MG63 (cell line): ENCODE measurements around the gene TMEM213. TPM values are rescaled to one million over a fixed set of nuclear protein-coding genes. Genes with fewer than 3 reads are reported as not detected.

Experiments used
- DNase-seq: peaks from one replicate; pipeline ENCODE4 v3.0.0-alpha.2; 2020
- H3K27me3 ChIP-seq: fragments of 250-450 bp; sonication (Bioruptor Pico); 2 replicates; pipeline ENCODE4 v1.5.1; 2020; ENCODE audit warnings: mild to moderate bottlenecking, moderate library complexity
- H3K36me3 ChIP-seq: fragments of 250-450 bp; sonication (Bioruptor Pico); 2 replicates; pipeline ENCODE4 v1.5.1; 2020; ENCODE audit warnings: mild to moderate bottlenecking, moderate library complexity
- H3K4me3 ChIP-seq: fragments of 250-450 bp; sonication (Bioruptor Pico); 2 replicates; pipeline ENCODE4 v1.5.1; 2020; ENCODE audit warnings: mild to moderate bottlenecking, moderate library complexity
- H3K9me3 ChIP-seq: fragments of 250-450 bp; sonication (Bioruptor Pico); 2 replicates; pipeline ENCODE4 v1.5.1; 2020; ENCODE audit warnings: mild to moderate bottlenecking, moderate library complexity
- total RNA-seq: library from RNA; depleted of rRNA; stranded (reverse); fragments of >200 nt; shearing (Covaris generic); gene quantifications from 2 replicates; pipeline ENCODE4 v1.2.3, GENCODE V29; 2014; ENCODE audit warnings: low replicate concordance

TMEM213 gene
- total RNA-seq, 1 experiment from 2014 or later: not detected

DNA sequence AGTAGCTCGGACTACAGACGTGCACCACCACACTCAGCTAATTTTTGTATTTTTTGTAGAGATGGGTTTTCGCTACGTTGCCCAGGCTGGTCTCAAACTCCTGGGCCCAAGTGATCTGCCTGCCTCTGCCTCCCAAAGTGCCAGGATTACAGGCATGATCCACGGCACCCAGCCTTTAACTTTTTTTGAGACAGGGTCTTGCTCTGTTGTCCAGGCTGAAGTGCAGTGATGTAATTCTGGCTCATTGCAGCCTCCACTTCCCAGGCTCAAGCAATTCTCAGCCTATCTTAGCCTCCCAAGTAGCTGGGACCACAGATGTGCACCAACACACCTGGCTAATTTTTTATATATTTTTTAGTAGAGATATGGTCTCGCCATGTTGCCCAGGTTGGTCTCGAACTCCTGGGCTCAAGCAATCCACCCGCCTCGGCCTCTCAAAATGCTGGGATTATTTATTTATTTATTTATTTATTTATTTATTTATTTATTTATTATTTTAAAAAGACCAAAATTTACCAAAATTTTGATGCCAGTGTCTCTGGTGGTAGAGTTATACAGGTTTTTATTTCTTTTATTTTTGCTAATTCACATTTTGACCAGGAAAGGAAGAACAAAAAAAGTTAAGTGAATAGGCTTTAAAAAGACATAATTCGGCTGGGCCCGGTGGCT lies 25.2 kb downstream of the TMEM213 start:
- H3K9me3 ChIP-seq: no peaks in the 10 kb centered on the region
- no peak for DNase-seq
- H3K36me3 ChIP-seq: no peaks in the 10 kb centered on the region
- no peaks in the 10 kb centered on the region for H3K27me3 ChIP-seq
- H3K4me3 ChIP-seq: no peak overlapping the region

DNA sequence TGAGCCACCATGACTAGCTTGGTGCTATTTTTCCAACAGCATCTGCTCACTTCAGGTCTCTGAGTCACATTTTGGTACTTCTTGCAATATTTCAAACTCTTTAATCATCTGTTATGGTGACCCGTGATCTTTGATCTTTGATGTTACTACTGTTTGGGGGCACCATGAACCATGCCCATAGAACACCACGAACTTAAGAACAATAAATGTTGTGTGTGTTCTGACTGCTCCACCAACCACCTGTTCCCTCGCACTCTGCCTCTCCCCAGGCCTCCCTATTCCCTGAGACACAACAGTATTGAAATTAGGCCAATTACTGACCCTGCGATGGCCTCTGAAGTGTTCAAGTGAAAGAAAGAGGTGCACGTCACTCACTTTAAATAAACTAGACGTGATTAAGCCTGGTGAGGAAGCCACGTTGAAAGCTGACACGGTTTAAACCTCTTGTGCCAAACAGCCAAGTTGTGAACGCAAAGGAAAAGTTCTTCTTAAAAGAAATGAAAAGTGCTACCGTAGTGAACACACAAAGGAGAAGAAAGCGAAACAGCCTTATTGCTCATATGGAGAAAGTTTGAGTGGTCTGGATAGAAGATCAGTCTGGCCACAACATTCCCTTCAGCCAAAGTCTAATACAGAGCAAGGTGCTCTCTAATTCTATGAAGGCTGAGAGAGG lies 27.4 kb downstream of the TMEM213 start:
- H3K9me3 ChIP-seq: no peaks in the 10 kb centered on the region
- no peak overlapping the region for H3K4me3 ChIP-seq
- H3K36me3 ChIP-seq: no peaks in the 10 kb centered on the region
- H3K27me3 ChIP-seq: no peaks in the 10 kb centered on the region
- DNase-seq: no peak

DNA sequence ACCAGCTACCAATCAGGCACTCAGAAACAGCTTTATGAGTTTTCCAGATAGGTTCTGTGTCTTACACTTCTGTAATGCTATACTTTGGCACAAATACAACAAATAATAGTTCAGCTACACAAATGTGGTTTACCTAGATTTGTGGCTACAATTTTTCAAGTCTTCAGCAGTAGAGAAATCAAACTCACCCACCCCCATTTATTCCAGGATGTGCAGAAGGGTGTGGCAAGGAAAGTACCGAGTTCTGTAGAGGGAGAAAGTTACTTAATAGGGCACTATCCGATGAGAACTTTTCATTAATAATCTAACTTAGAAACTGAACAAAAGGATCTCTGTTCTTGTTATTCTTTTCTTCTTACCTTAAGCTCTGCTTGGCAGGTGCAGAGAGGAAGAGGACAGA lies 30.5 kb downstream of the TMEM213 start:
- Histone ChIP-seq H3K4me3 (no peak overlapping the region), H3K36me3 (no peaks in the 10 kb centered on the region), H3K27me3 (no peaks in the 10 kb centered on the region), H3K9me3 (no peaks in the 10 kb centered on the region)
- DNase-seq: no peak

GRCh38 chr7:138829335-138829734 lies 31.5 kb downstream of the TMEM213 start:
- Histone ChIP-seq H3K27me3 (no peaks in the 10 kb centered on the region), H3K4me3 (no peak overlapping the region), H3K9me3 (no peaks in the 10 kb centered on the region), H3K36me3 (no peaks in the 10 kb centered on the region)
- no peak for DNase-seq

DNA sequence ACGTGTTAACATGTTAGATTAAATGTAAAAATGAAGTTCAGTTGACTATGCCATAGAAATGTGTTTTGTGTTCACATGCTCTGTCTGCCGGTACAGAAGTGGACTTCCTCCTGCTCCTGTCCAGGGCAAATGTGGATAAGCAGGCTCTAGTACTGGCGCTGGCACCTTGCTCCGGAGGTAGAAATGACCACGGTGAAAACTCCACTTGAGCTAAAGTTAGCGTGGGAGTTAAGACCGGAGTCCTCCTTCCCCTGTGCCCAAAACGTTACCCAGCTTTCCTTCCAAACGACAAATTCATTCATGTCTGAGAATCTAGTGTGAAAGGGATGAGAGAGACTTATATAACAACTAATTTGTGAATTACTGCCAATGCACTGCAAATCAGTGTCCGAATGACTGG lies 35.2 kb downstream of the TMEM213 start:
- DNase-seq: no peak
- H3K36me3 ChIP-seq: no peaks in the 10 kb centered on the region
- H3K9me3 ChIP-seq: no peaks in the 10 kb centered on the region
- H3K27me3 ChIP-seq: no peaks in the 10 kb centered on the region
- H3K4me3 ChIP-seq: no peak overlapping the region

GRCh38 chr7:138833596-138833995 lies 35.8 kb downstream of the TMEM213 start:
- Histone ChIP-seq H3K36me3 (no peaks in the 10 kb centered on the region), H3K27me3 (no peaks in the 10 kb centered on the region), H3K4me3 (no peak overlapping the region), H3K9me3 (no peaks in the 10 kb centered on the region)
- DNase-seq: no peak

DNA sequence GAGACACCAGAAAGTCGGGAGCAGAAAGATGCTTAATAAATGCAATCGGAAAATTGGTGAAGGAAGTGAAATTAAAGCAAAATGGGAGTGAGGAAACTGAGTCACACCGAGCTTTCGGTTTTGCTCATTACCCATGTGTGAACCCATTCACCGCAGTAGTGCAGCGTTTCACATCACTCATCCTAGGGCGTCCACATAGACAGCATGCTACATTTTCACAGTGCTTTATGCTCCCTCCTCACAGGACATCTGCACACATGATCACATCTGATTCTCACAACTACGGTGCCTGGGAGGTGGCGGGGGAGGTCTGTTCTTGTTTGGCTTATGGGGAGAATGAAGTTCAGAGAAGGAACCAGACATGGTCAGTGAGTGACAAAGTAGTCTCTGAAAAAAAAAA lies 36.8 kb downstream of the TMEM213 start:
- H3K9me3 ChIP-seq: no peaks in the 10 kb centered on the region

GRCh38 chr7:138835087-138835486 lies 37.3 kb downstream of the TMEM213 start:
- H3K36me3 ChIP-seq: no peaks in the 10 kb centered on the region
- no peak for DNase-seq
- H3K27me3 ChIP-seq: no peaks in the 10 kb centered on the region
- no peak overlapping the region for H3K4me3 ChIP-seq
- H3K9me3 ChIP-seq: no peaks in the 10 kb centered on the region

More for the DNA sequence above, 36.8 kb downstream of the TMEM213 start:
- Histone ChIP-seq H3K36me3 (no peaks in the 10 kb centered on the region), H3K4me3 (no peak overlapping the region), H3K27me3 (no peaks in the 10 kb centered on the region)
- DNase-seq: no peak

DNA sequence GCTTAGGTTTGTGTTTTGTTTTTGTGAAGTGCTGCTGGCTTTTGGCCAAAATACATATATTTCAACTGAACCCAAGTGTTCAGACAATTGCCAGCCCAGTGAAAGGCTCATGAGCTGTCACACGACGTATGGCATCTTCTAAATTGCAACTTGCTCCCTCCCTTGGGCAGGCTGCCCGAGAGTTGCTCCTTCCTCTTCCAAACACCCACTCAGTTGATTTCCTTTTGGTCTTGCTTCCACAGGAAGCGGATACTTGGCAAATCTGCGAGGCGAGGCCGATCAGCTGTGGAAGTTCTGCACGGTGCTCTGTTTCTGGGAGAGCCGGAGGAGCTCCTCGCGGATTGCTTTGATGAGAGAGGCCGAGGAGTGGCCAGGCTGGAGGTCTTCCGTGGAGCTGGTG lies 39.8 kb downstream of the TMEM213 start:
- no peaks in the 10 kb centered on the region for H3K36me3 ChIP-seq
- no peak for DNase-seq
- no peaks in the 10 kb centered on the region for H3K9me3 ChIP-seq
- no peak overlapping the region for H3K4me3 ChIP-seq
- no peaks in the 10 kb centered on the region for H3K27me3 ChIP-seq

DNA sequence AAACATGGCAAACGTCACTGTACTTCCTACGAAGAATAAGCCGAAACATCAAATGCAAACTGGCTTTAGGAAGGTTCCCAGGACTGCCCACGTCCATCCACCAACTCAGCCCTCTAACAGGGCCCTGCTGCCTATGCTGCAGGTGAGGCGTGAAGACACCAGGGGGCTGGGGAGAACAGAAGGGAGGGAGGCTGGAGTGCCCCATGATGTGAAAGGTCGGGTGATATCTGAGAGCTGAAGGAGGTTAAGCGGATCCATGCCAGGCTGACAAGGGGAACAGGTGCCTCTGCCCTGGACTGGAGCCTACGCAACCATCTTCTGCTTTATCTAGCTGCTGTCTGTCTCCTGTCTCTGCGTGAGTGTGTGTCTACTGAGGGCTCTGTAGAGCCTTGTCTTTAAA lies 40.4 kb downstream of the TMEM213 start:
- no peak for DNase-seq
- no peaks in the 10 kb centered on the region for H3K9me3 ChIP-seq
- no peak overlapping the region for H3K4me3 ChIP-seq
- no peaks in the 10 kb centered on the region for H3K27me3 ChIP-seq
- H3K36me3 ChIP-seq: no peaks in the 10 kb centered on the region

GRCh38 chr7:138842111-138842510 lies 44.3 kb downstream of the TMEM213 start:
- no peaks in the 10 kb centered on the region for H3K27me3 ChIP-seq
- H3K4me3 ChIP-seq: no peak overlapping the region
- no peaks in the 10 kb centered on the region for H3K9me3 ChIP-seq
- no peaks in the 10 kb centered on the region for H3K36me3 ChIP-seq
- peak; percentile 7 for DNase-seq

DNA sequence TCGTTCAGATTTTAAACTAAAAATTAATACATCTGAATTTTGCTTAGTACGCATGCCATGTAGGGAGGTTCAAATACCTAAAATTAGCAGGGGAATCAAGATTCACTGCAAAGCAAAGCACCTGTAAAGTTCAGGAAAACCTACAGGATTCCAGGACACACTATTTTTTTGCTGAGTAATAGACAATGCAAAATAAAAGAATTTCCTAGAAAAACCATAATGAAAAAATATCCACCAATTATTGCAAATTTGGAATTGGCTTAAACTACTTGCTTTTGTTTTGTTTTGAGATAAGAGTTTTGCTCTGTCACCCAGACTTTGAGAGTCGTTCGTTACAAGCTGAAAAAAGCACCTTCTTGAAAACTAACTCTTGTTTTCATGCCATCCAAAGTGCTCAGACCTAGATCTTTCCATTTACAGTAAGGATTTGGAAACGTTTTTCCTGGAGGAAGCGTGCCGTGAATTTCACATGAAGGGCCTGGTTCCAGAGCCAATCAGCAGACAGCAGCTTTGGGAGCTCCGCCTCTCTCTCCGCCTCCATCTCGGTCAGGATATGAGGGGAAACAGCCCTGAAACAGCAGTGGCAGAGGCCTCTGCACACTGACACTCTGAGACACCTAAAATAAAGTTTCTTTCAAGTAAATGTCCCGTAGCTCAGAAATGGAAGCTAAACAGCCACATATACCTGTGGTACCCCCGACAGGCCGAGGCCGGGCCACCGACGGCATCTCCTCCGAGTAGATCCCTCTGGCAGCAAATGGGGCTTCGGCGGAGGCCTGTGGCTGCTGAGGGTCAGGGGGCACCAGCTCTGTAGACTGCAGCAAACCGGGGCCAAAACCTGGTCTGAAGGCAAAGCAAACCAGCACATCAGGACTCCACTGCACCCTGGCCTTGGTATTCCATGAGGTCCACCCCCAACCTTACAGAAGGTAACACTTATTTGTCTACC lies 46.1 kb downstream of the TMEM213 start:
- Histone ChIP-seq H3K9me3 (no peaks in the 10 kb centered on the region), H3K27me3 (no peaks in the 10 kb centered on the region), H3K4me3 (no peak overlapping the region), H3K36me3 (no peaks in the 10 kb centered on the region)
- DNase-seq: no peak

GRCh38 chr7:138845711-138846110 lies 47.9 kb downstream of the TMEM213 start:
- Histone ChIP-seq H3K4me3 (no peak overlapping the region), H3K27me3 (no peaks in the 10 kb centered on the region), H3K9me3 (no peaks in the 10 kb centered on the region), H3K36me3 (0 out of 2 replicates have a peak, but pooled peaks cover 5% of the 10 kb centered on the region)
- no peak for DNase-seq

DNA sequence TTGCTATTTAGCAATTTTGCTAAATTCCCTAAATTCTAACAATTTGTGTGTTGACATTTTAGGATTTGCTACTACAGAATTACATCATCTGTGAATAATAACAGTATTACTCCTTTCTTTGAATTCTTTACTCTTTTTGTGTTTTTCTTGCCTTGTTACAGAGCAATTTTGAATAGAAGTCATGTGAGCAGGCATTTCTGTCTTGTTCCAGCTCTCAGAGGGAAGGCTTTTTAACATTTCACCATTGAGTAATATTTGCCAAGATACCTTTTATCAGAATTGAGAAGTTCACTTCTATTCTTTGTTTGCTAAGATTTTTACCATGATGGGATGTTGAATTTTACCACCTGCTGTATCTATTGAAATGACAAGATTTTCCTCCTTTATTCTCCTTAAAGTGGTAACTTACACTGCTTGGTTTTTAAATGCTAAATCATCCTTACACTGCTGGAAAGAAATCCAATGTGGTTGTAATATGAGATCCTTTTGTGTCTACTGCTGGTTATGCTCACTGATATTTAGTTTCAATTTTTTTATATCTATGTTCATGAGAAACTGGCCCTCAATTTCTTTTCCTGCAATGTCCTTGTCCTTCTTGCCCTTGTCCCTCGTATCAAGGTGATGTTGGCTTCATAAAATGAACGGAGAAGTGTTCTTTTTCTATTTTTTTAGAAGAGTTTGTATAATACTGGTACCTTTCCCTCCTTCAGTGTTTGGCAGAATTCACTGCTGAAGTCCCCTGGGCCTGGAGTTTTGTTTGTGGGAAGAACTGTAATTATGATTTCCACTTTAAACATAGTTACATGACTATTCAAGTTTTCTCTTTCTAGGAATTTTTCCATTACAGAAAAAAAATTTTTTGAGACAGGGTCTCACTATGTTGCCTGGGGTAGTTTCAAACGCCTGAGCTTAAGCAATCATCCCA lies 50.5 kb downstream of the TMEM213 start:
- DNase-seq: no peak
- no peaks in the 10 kb centered on the region for H3K27me3 ChIP-seq
- H3K4me3 ChIP-seq: no peak overlapping the region
- H3K9me3 ChIP-seq: no peaks in the 10 kb centered on the region
- 0 out of 2 replicates have a peak, but pooled peaks cover 5% of the 10 kb centered on the region for H3K36me3 ChIP-seq

- Histone ChIP-seq H3K4me3 (no peak overlapping the region), H3K9me3 (no peaks in the 10 kb centered on the region), H3K27me3 (no peaks in the 10 kb centered on the region), H3K36me3 (0 out of 2 replicates have a peak, but pooled peaks cover 5% of the 10 kb centered on the region)
- DNase-seq: no peak
These were observed 51.9 kb downstream of the TMEM213 start for GRCh38 chr7:138849701-138850100.

DNA sequence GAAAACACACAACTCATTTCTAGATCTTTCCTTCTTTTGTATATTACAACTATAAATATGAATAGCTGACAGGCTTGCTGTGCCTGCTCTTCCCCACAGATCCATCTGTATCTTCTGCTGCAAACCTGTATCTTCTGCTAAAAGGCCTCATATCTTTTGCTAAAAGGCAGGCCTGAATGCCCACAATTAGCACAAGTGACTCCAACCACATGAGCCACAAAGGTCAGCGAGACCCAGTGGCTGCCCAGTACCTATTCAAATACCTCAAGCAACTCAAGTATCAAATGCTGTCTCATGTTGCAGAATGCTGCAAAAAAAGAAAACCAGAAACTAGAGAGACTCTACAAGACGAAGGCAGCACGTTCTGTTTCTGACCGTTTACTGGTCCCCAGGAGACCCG lies 54.7 kb downstream of the TMEM213 start:
- peaks cover 7% of the 10 kb centered on the region; the same call in 1 of the 2 replicates for H3K36me3 ChIP-seq
- no peak for DNase-seq
- H3K4me3 ChIP-seq: no peak overlapping the region
- no peaks in the 10 kb centered on the region for H3K9me3 ChIP-seq
- no peaks in the 10 kb centered on the region for H3K27me3 ChIP-seq
